Mesodermal cell (in vitro differentiated cells): ENCODE measurements around the gene BST1.

Experiments used
- H3K27ac ChIP-seq: 2 replicates; pipeline ENCODE4 v1.7.0; 2013; ENCODE audit warnings: mild to moderate bottlenecking, low read depth, low read length, moderate library complexity; ENCODE audit not compliant: severe bottlenecking
- H3K36me3 ChIP-seq: 2 replicates; pipeline ENCODE4 v1.7.1; 2013; ENCODE audit warnings: mild to moderate bottlenecking, low read length, moderate library complexity; ENCODE audit not compliant: control insufficient read depth, insufficient read depth
- H3K4me1 ChIP-seq: one replicate; pipeline ENCODE4 v1.7.1; 2013; ENCODE audit warnings: mild to moderate bottlenecking, low read length; ENCODE audit not compliant: insufficient read depth, control insufficient read depth, poor library complexity, severe bottlenecking
- H3K4me3 ChIP-seq: 2 replicates; pipeline ENCODE4 v1.7.0; 2013; ENCODE audit warnings: low read length, control low read depth, mild to moderate bottlenecking; ENCODE audit not compliant: insufficient read depth, poor library complexity, severe bottlenecking; ENCODE audit errors: extremely low read depth
- H3K9me3 ChIP-seq: 2 replicates; pipeline ENCODE4 v1.7.1; 2013; ENCODE audit warnings: mild to moderate bottlenecking, low read length, moderate library complexity; ENCODE audit not compliant: control insufficient read depth
- WGBS, 2 experiments: methylation state at CpG; one replicate each; pipeline ENCODE4 v1.1.5; 2013; ENCODE audit warnings: missing lambda C conversion rate in 2 of 2; ENCODE audit not compliant: insufficient coverage in 2 of 2; 5-methylcytosine and 5-hydroxymethylcytosine counted together

BST1 gene

GRCh38 chr4:15744016-15744545 is 41.2 kb downstream of the BST1 start:
- 100% methylated on average over 1 of the region's 5 CpGs; no CpG with 5 or more reads in 1 of the 2 experiments for WGBS, 2 experiments
- Histone ChIP-seq H3K4me1 (peaks cover 3% of the 10 kb centered on the region), H3K27ac (no peak overlapping the region), H3K36me3 (no peaks in the 10 kb centered on the region), H3K9me3 (peaks cover 10% of the 10 kb centered on the region), H3K4me3 (no peak overlapping the region)

DNA sequence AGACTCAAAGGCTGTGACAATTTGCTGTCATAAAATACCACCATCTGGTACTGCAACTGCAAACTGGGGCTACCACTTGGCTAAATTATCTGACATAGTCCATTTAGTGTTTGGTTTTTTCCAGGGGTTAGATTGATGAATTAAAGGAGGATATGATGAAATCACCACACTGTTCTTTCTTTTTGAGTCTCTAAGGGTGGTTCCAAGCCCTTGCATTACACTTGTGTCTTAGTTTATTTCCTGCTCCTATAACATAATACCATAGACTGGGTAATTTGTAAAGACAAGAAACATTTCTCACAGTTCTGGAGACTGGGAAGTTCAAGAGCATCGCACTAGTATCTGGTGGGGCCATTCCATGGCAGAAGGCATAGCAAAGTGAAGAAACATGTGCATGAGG is 43.2 kb downstream of the BST1 start:
- Histone ChIP-seq H3K4me3 (no peak overlapping the region), H3K4me1 (peaks cover 3% of the 10 kb centered on the region), H3K36me3 (no peaks in the 10 kb centered on the region), H3K9me3 (peaks cover 10% of the 10 kb centered on the region), H3K27ac (no peak overlapping the region)
- WGBS, 2 experiments = 100% methylated on average over 1 of the region's 1 CpG; no CpG with 5 or more reads in 1 of the 2 experiments

GRCh38 chr4:15749001-15749400 is 46.1 kb downstream of the BST1 start:
- H3K4me3 ChIP-seq = no peak overlapping the region
- H3K4me1 ChIP-seq = no peaks in the 10 kb centered on the region
- 76 to 84% methylated on average over 6 of the region's 6 CpGs for WGBS, 2 experiments
- no peak overlapping the region for H3K27ac ChIP-seq
- no peaks in the 10 kb centered on the region for H3K36me3 ChIP-seq
- H3K9me3 ChIP-seq = no peaks in the 10 kb centered on the region

DNA sequence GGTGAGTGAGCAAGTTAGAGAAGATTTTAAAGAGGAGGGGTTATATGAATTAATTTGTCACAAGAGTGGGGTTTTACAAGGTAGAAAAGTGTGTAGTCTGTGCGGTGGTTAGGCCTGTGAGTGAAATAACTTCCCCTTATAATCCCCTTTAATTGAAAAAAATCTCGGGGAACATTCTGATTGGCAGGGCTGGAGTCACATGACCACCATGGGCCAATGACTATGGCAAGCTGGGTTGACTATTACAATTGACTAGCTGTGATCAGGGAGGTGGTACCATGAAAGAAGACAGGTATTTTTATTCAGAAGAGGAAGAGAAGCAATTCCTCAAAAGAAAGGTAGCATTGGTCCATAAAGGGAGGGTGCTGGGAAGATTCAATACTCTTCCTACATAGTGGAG is 48.3 kb downstream of the BST1 start:
- no peaks in the 10 kb centered on the region for H3K36me3 ChIP-seq
- no peak overlapping the region for H3K4me3 ChIP-seq
- H3K9me3 ChIP-seq = no peaks in the 10 kb centered on the region
- H3K27ac ChIP-seq = no peak overlapping the region
- peaks cover 2% of the 10 kb centered on the region for H3K4me1 ChIP-seq
- no CpG with 5 or more reads among the region's 2 CpGs for WGBS, 2 experiments

- Histone ChIP-seq H3K27ac (no peak overlapping the region), H3K36me3 (no peaks in the 10 kb centered on the region), H3K4me3 (no peak overlapping the region), H3K9me3 (no peaks in the 10 kb centered on the region), H3K4me1 (peaks cover 2% of the 10 kb centered on the region)
- 95 to 100% methylated on average over 2 to 3 of the region's 6 CpGs for WGBS, 2 experiments
These were observed 50.2 kb downstream of the BST1 start for GRCh38 chr4:15753081-15753480.

- Histone ChIP-seq H3K36me3 (no peaks in the 10 kb centered on the region), H3K9me3 (no peaks in the 10 kb centered on the region), H3K27ac (no peak overlapping the region), H3K4me3 (no peak overlapping the region), H3K4me1 (peaks cover 2% of the 10 kb centered on the region)
- WGBS, 2 experiments = 87 to 90% methylated on average over 3 to 4 of the region's 4 CpGs
These were observed 50.9 kb downstream of the BST1 start for GRCh38 chr4:15753786-15754185.

DNA sequence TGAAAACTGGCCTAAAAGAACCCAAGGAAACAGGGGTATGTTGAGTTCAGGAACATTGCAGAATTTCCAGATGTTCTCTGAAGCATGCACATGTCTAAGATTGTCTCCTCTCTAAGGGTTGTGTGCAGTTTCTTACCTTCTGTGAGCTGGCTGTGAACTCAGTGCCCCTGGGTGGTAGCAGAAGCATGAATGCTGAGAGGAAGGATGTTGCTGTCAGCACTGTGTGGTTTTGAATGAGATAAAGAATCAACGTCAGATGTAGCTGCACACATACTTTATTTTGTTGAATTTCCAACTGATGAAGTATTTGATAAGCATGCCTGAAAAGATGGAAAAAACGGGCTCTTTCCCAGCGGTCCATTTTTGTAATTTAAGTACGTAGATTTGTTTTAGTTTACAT is 51.5 kb downstream of the BST1 start:
- Histone ChIP-seq H3K4me3 (no peak overlapping the region), H3K27ac (no peak overlapping the region), H3K4me1 (peaks cover 2% of the 10 kb centered on the region), H3K9me3 (no peaks in the 10 kb centered on the region), H3K36me3 (no peaks in the 10 kb centered on the region)
- WGBS, 2 experiments = 38 to 72% methylated on average over 1 to 4 of the region's 4 CpGs

GRCh38 chr4:15755321-15756155 is 52.7 kb downstream of the BST1 start:
- Histone ChIP-seq H3K4me3 (no peak overlapping the region), H3K9me3 (no peaks in the 10 kb centered on the region), H3K36me3 (no peaks in the 10 kb centered on the region), H3K27ac (no peak overlapping the region), H3K4me1 (peaks cover 2% of the 10 kb centered on the region)
- 90% methylated on average over 2 of the region's 4 CpGs; no CpG with 5 or more reads in 1 of the 2 experiments for WGBS, 2 experiments

- Histone ChIP-seq H3K9me3 (no peaks in the 10 kb centered on the region), H3K27ac (no peak overlapping the region), H3K4me3 (no peak overlapping the region), H3K4me1 (peaks cover 2% of the 10 kb centered on the region), H3K36me3 (no peaks in the 10 kb centered on the region)
- 71 to 76% methylated on average over 4 to 6 of the region's 6 CpGs for WGBS, 2 experiments
These were observed 53.5 kb downstream of the BST1 start for GRCh38 chr4:15756361-15756861.

DNA sequence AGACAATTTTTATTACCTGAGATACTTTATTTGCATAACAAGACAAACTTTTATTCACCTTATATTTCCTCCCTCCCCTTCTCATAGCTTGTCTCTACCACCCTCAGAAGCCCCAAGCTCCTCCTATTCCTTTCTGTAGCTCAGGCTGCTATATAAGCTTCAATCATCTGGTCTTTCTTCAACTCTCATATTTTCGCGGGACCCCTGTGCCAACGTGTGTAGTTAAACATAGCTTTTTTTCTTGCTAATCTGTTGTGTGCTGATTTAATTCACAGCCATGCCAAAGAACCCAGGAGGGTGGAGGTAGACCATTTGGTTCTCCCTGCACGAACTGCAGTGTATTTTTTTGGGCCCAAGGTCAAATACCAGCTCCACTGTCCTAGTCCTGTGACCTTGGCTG is 54.2 kb downstream of the BST1 start:
- peaks cover 2% of the 10 kb centered on the region for H3K4me1 ChIP-seq
- H3K36me3 ChIP-seq = no peaks in the 10 kb centered on the region
- no peak overlapping the region for H3K4me3 ChIP-seq
- 60 to 80% methylated on average over 1 of the region's 4 CpGs for WGBS, 2 experiments
- H3K27ac ChIP-seq = no peak overlapping the region
- H3K9me3 ChIP-seq = no peaks in the 10 kb centered on the region

DNA sequence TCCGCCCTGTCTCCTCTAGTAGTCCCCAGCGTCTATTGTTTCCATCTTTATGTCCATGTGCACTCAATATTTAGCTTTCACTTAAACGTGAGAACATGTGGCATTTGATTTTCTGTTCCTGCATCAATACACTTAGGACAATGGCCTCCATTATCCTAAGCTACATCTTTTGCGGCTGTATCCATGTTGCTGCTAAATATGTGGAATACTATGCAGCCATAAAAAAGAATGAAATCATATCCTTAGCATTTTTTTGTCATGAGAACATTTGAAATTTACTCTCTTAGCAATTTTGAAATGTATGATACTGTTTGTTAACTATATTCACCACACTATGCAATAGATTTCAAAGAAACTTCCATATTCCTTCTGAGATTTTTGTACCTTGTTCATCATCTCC is 55.4 kb downstream of the BST1 start:
- Histone ChIP-seq H3K9me3 (no peaks in the 10 kb centered on the region), H3K4me3 (no peak overlapping the region), H3K4me1 (peaks cover 2% of the 10 kb centered on the region), H3K36me3 (no peaks in the 10 kb centered on the region), H3K27ac (no peak overlapping the region)
- 94 to 97% methylated on average over 3 of the region's 4 CpGs for WGBS, 2 experiments
